Measurements from ENCODE around the gene RNF38.

Gene RNF38

GRCh38 chr9:36319806-36320205 lies 80.3 kb downstream of the RNF38 start:
- Histone ChIP-seq H3K27me3 (ENCODE audit: control insufficient read depth in 5 of 5, insufficient read depth in 4 of 5, low read length in 5 of 5) (peaks cover 0 to 6% (median 0%) of the 10 kb centered on the region in 5 donors), H3K9ac (ENCODE audit: low read length in 5 of 5) (no peak overlapping the region), H3K4me3 (ENCODE audit: low read depth in 1 of 5, low read length in 5 of 5) (no peak overlapping the region), H3K27ac (ENCODE audit: low read depth, low read length) (no peak overlapping the region), H3K9me3 (ENCODE audit: control insufficient read depth in 5 of 5, low read length in 5 of 5) (peaks cover 0 to 2% (median 0%) of the 10 kb centered on the region in 5 donors), H3K4me1 (ENCODE audit: control insufficient read depth in 5 of 5, insufficient read depth in 5 of 5, low read length in 5 of 5) (peaks cover 0 to 12% (median 2%) of the 10 kb centered on the region in 5 donors), H3K36me3 (ENCODE audit: control insufficient read depth in 5 of 5, insufficient read depth in 5 of 5, low read length in 5 of 5) (no peaks in the 10 kb centered on the region)

- Histone ChIP-seq H3K4me3 (ENCODE audit: low read depth in 1 of 5, low read length in 5 of 5) (no peak overlapping the region), H3K36me3 (ENCODE audit: control insufficient read depth in 5 of 5, insufficient read depth in 5 of 5, low read length in 5 of 5) (no peaks in the 10 kb centered on the region), H3K4me1 (ENCODE audit: control insufficient read depth in 5 of 5, insufficient read depth in 5 of 5, low read length in 5 of 5) (peaks cover 0 to 12% (median 2%) of the 10 kb centered on the region in 5 donors), H3K27ac (ENCODE audit: low read depth, low read length) (no peak overlapping the region), H3K9me3 (ENCODE audit: control insufficient read depth in 5 of 5, low read length in 5 of 5) (peaks cover 0 to 2% (median 0%) of the 10 kb centered on the region in 5 donors), H3K27me3 (ENCODE audit: control insufficient read depth in 5 of 5, insufficient read depth in 4 of 5, low read length in 5 of 5) (peaks cover 0 to 6% (median 0%) of the 10 kb centered on the region in 5 donors), H3K9ac (ENCODE audit: low read length in 5 of 5) (no peak overlapping the region)
Measured at GRCh38 chr9:36319183-36319582, 80.9 kb downstream of the RNF38 start.

GRCh38 chr9:36318212-36318802 lies 81.8 kb downstream of the RNF38 start:
- Histone ChIP-seq H3K9ac (ENCODE audit: low read length in 5 of 5) (no peak overlapping the region), H3K4me3 (ENCODE audit: low read depth in 1 of 5, low read length in 5 of 5) (no peak overlapping the region), H3K27ac (ENCODE audit: low read depth, low read length) (no peak overlapping the region), H3K27me3 (ENCODE audit: control insufficient read depth in 5 of 5, insufficient read depth in 4 of 5, low read length in 5 of 5) (peaks cover 0 to 6% (median 0%) of the 10 kb centered on the region in 5 donors), H3K9me3 (ENCODE audit: control insufficient read depth in 5 of 5, low read length in 5 of 5) (peaks cover 0 to 2% (median 0%) of the 10 kb centered on the region in 5 donors), H3K4me1 (ENCODE audit: control insufficient read depth in 5 of 5, insufficient read depth in 5 of 5, low read length in 5 of 5) (peaks cover 0 to 12% (median 2%) of the 10 kb centered on the region in 5 donors), H3K36me3 (ENCODE audit: control insufficient read depth in 5 of 5, insufficient read depth in 5 of 5, low read length in 5 of 5) (no peaks in the 10 kb centered on the region)

GRCh38 chr9:36317766-36318165 lies 82.3 kb downstream of the RNF38 start:
- Histone ChIP-seq H3K4me1 (ENCODE audit: control insufficient read depth in 5 of 5, insufficient read depth in 5 of 5, low read length in 5 of 5) (peaks cover 0 to 12% (median 2%) of the 10 kb centered on the region in 5 donors), H3K9ac (ENCODE audit: low read length in 5 of 5) (no peak overlapping the region), H3K4me3 (ENCODE audit: low read depth in 1 of 5, low read length in 5 of 5) (no peak overlapping the region), H3K9me3 (ENCODE audit: control insufficient read depth in 5 of 5, low read length in 5 of 5) (peaks cover 0 to 2% (median 0%) of the 10 kb centered on the region in 5 donors), H3K27ac (ENCODE audit: low read depth, low read length) (no peak overlapping the region), H3K36me3 (ENCODE audit: control insufficient read depth in 5 of 5, insufficient read depth in 5 of 5, low read length in 5 of 5) (no peaks in the 10 kb centered on the region), H3K27me3 (ENCODE audit: control insufficient read depth in 5 of 5, insufficient read depth in 4 of 5, low read length in 5 of 5) (peaks cover 0 to 6% (median 0%) of the 10 kb centered on the region in 5 donors)

GRCh38 chr9:36316611-36317317 lies 83.3 kb downstream of the RNF38 start:
- peaks cover 0 to 6% (median 0%) of the 10 kb centered on the region in 5 donors for H3K27me3 ChIP-seq (ENCODE audit: control insufficient read depth in 5 of 5, insufficient read depth in 4 of 5, low read length in 5 of 5)
- no peaks in the 10 kb centered on the region for H3K36me3 ChIP-seq (ENCODE audit: control insufficient read depth in 5 of 5, insufficient read depth in 5 of 5, low read length in 5 of 5)
- no peak overlapping the region for H3K27ac ChIP-seq (ENCODE audit: low read depth, low read length)
- peaks cover 0 to 12% (median 2%) of the 10 kb centered on the region in 5 donors for H3K4me1 ChIP-seq (ENCODE audit: control insufficient read depth in 5 of 5, insufficient read depth in 5 of 5, low read length in 5 of 5)
- no peak overlapping the region for H3K9ac ChIP-seq (ENCODE audit: low read length in 5 of 5)
- peaks cover 0 to under 1% (median 0%) of the 10 kb centered on the region in 5 donors for H3K9me3 ChIP-seq (ENCODE audit: control insufficient read depth in 5 of 5, low read length in 5 of 5)
- H3K4me3 ChIP-seq (ENCODE audit: low read depth in 1 of 5, low read length in 5 of 5), result no peak overlapping the region

- Histone ChIP-seq H3K9me3 (ENCODE audit: control insufficient read depth in 5 of 5, low read length in 5 of 5) (no peaks in the 10 kb centered on the region), H3K36me3 (ENCODE audit: control insufficient read depth in 5 of 5, insufficient read depth in 5 of 5, low read length in 5 of 5) (no peaks in the 10 kb centered on the region), H3K27me3 (ENCODE audit: control insufficient read depth in 5 of 5, insufficient read depth in 4 of 5, low read length in 5 of 5) (peaks cover 0 to 6% (median 0%) of the 10 kb centered on the region in 5 donors), H3K4me1 (ENCODE audit: control insufficient read depth in 5 of 5, insufficient read depth in 5 of 5, low read length in 5 of 5) (peaks cover 0 to 12% (median 2%) of the 10 kb centered on the region in 5 donors), H3K9ac (ENCODE audit: low read length in 5 of 5) (no peak overlapping the region), H3K27ac (ENCODE audit: low read depth, low read length) (no peak overlapping the region), H3K4me3 (ENCODE audit: low read depth in 1 of 5, low read length in 5 of 5) (no peak overlapping the region)
Measured at GRCh38 chr9:36316049-36316448, 84.0 kb downstream of the RNF38 start.

GRCh38 chr9:36315283-36315682 lies 84.8 kb downstream of the RNF38 start:
- Histone ChIP-seq H3K4me1 (ENCODE audit: control insufficient read depth in 5 of 5, insufficient read depth in 5 of 5, low read length in 5 of 5) (peaks cover 0 to 12% (median 2%) of the 10 kb centered on the region in 5 donors), H3K36me3 (ENCODE audit: control insufficient read depth in 5 of 5, insufficient read depth in 5 of 5, low read length in 5 of 5) (no peaks in the 10 kb centered on the region), H3K4me3 (ENCODE audit: low read depth in 1 of 5, low read length in 5 of 5) (no peak overlapping the region), H3K27ac (ENCODE audit: low read depth, low read length) (no peak overlapping the region), H3K9ac (ENCODE audit: low read length in 5 of 5) (no peak overlapping the region), H3K9me3 (ENCODE audit: control insufficient read depth in 5 of 5, low read length in 5 of 5) (no peaks in the 10 kb centered on the region), H3K27me3 (ENCODE audit: control insufficient read depth in 5 of 5, insufficient read depth in 4 of 5, low read length in 5 of 5) (peaks cover 0 to 6% (median 0%) of the 10 kb centered on the region in 5 donors)

- Histone ChIP-seq H3K9ac (ENCODE audit: low read length in 5 of 5) (no peak overlapping the region), H3K4me3 (ENCODE audit: low read depth in 1 of 5, low read length in 5 of 5) (no peak overlapping the region), H3K27me3 (ENCODE audit: control insufficient read depth in 5 of 5, insufficient read depth in 4 of 5, low read length in 5 of 5) (peaks cover 0 to 6% (median 0%) of the 10 kb centered on the region in 5 donors), H3K27ac (ENCODE audit: low read depth, low read length) (no peak overlapping the region), H3K9me3 (ENCODE audit: control insufficient read depth in 5 of 5, low read length in 5 of 5) (no peaks in the 10 kb centered on the region), H3K36me3 (ENCODE audit: control insufficient read depth in 5 of 5, insufficient read depth in 5 of 5, low read length in 5 of 5) (no peaks in the 10 kb centered on the region), H3K4me1 (ENCODE audit: control insufficient read depth in 5 of 5, insufficient read depth in 5 of 5, low read length in 5 of 5) (peaks cover 0 to 12% (median 2%) of the 10 kb centered on the region in 5 donors)
Measured at GRCh38 chr9:36314740-36315139, 85.3 kb downstream of the RNF38 start.

- H3K27me3 ChIP-seq (ENCODE audit: control insufficient read depth in 5 of 5, insufficient read depth in 4 of 5, low read length in 5 of 5), result no peaks in the 10 kb centered on the region
- no peak overlapping the region for H3K4me3 ChIP-seq (ENCODE audit: low read depth in 1 of 5, low read length in 5 of 5)
- no peak overlapping the region for H3K9ac ChIP-seq (ENCODE audit: low read length in 5 of 5)
- H3K27ac ChIP-seq (ENCODE audit: low read depth, low read length), result no peak overlapping the region
- H3K4me1 ChIP-seq (ENCODE audit: control insufficient read depth in 5 of 5, insufficient read depth in 5 of 5, low read length in 5 of 5), result peaks cover 0 to 4% (median 0%) of the 10 kb centered on the region in 5 donors
- H3K9me3 ChIP-seq (ENCODE audit: control insufficient read depth in 5 of 5, low read length in 5 of 5), result no peaks in the 10 kb centered on the region
- H3K36me3 ChIP-seq (ENCODE audit: control insufficient read depth in 5 of 5, insufficient read depth in 5 of 5, low read length in 5 of 5), result no peaks in the 10 kb centered on the region
Measured at GRCh38 chr9:36306471-36307306, 93.4 kb downstream of the RNF38 start.

Measured in subcutaneous abdominal adipose tissue (tissue), 5 donors.